Hematopoietic multipotent progenitor cell treated with erythropoietin and hydrocortisone succinate and interleukin-3 and kit ligand, for 15 days (in vitro differentiated cells): ENCODE results near the gene TXNL1.
"Not testable (repeated sequence)": the region's sequence is repeated elsewhere in the genome, so short reads cannot be mapped to it uniquely, and the experiment has no call there.

Experiments used
- DNase-seq: peaks from one replicate; pipeline ENCODE4 v3.0.0-alpha.2; 2015; ENCODE audit warnings: low spot score

TXNL1 gene

GRCh38 chr18:56645415-56646016, 7.1 kb upstream of the TXNL1 start:
- peak; percentile 62 for DNase-seq

- DNase-seq, result no peak
These were observed 5.0 kb upstream of the TXNL1 start for GRCh38 chr18:56643381-56643780.

- no peak for DNase-seq
These were observed 3.4 kb upstream of the TXNL1 start for GRCh38 chr18:56641714-56642337.

GRCh38 chr18:56639571-56639970, 1.2 kb upstream of the TXNL1 start:
- no peak for DNase-seq

- no peak for DNase-seq
These were observed 651 bp upstream of the TXNL1 start for GRCh38 chr18:56639104-56639381.

- peak; percentile 41 for DNase-seq
These were observed 621 bp downstream of the TXNL1 start for GRCh38 chr18:56637711-56638231.

- peak; percentile 30 for DNase-seq
These were observed 1.2 kb downstream of the TXNL1 start for GRCh38 chr18:56637176-56637575.

- DNase-seq, result no peak
These were observed 3.4 kb downstream of the TXNL1 start for GRCh38 chr18:56635007-56635406.

- DNase-seq, result peak; percentile 74
These were observed 6.0 kb downstream of the TXNL1 start for GRCh38 chr18:56632070-56633022.

- no peak for DNase-seq
These were observed 10.4 kb downstream of the TXNL1 start for GRCh38 chr18:56627991-56628390.

GRCh38 chr18:56615738-56616520, 22.5 kb downstream of the TXNL1 start:
- DNase-seq, result no peak

- no peak for DNase-seq
These were observed 31.8 kb downstream of the TXNL1 start for GRCh38 chr18:56606618-56607017.

GRCh38 chr18:56598422-56598821, 40.0 kb downstream of the TXNL1 start:
- DNase-seq, result no peak

GRCh38 chr18:56593906-56594305, 44.5 kb downstream of the TXNL1 start:
- DNase-seq, result no peak

GRCh38 chr18:56580026-56580425, 58.4 kb downstream of the TXNL1 start:
- no peak for DNase-seq

GRCh38 chr18:56579451-56579850, 58.9 kb downstream of the TXNL1 start:
- DNase-seq, result no peak

- DNase-seq, result no peak
These were observed 61.4 kb downstream of the TXNL1 start for GRCh38 chr18:56576826-56577573.

- DNase-seq, result peak; percentile 37
These were observed 62.4 kb downstream of the TXNL1 start for GRCh38 chr18:56575819-56576663.

- DNase-seq, result no peak
These were observed 63.5 kb downstream of the TXNL1 start for GRCh38 chr18:56574861-56575260.

- DNase-seq, result not testable (repeated sequence)
These were observed 66.1 kb downstream of the TXNL1 start for GRCh38 chr18:56572267-56572666.
